Neural crest cell (in vitro differentiated cells): ENCODE data around the gene LIPC. TPM values are rescaled to one million over a fixed set of nuclear protein-coding genes. Genes with fewer than 3 reads are reported as not detected.

Source experiments
- DNase-seq: peaks from one replicate; pipeline ENCODE4 v3.0.0; 2021; ENCODE audit warnings: low read depth, mixed read lengths, low spot score
- H3K27ac Mint-ChIP-seq: one replicate; pipeline ENCODE4 v1.8.0; 2021; ENCODE audit warnings: mild to moderate bottlenecking, mixed read lengths; ENCODE audit not compliant: unreplicated experiment
- H3K27me3 Mint-ChIP-seq: 2 replicates; pipeline ENCODE4 v1.8.0; 2021; ENCODE audit warnings: low read depth, mild to moderate bottlenecking, mixed read lengths
- H3K36me3 Mint-ChIP-seq: 2 replicates; pipeline ENCODE4 v1.8.0; 2021; ENCODE audit warnings: low read depth, mild to moderate bottlenecking, mixed read lengths
- H3K4me1 Mint-ChIP-seq: 2 replicates; pipeline ENCODE4 v1.8.0; 2021; ENCODE audit warnings: mixed read lengths
- H3K4me3 Mint-ChIP-seq: one replicate; pipeline ENCODE4 v1.8.0; 2021; ENCODE audit warnings: mild to moderate bottlenecking, mixed read lengths
- H3K9me3 Mint-ChIP-seq: 2 replicates; pipeline ENCODE4 v1.8.0; 2021; ENCODE audit warnings: mixed read lengths
- CTCF ChIP-seq: fragments of 200-600 bp; sonication (generic); conservative IDR thresholded peaks from 2 replicates; pipeline ENCODE4 v1.5.0; 2021; ENCODE audit warnings: antibody characterized with exemption, mild to moderate bottlenecking
- total RNA-seq: library from RNA; stranded (reverse); gene quantifications from 2 replicates; pipeline ENCODE4 v1.2.1, GENCODE V29; 2021

LIPC gene
- total RNA-seq, 1 donor from 2014 or later = not detected

- Mint-ChIP-seq H3K4me1 (peaks cover 9% of the 10 kb centered on the region), H3K9me3 (no peaks in the 10 kb centered on the region), H3K36me3 (no peaks in the 10 kb centered on the region), H3K27ac (no peak overlapping the region), H3K27me3 (no peaks in the 10 kb centered on the region), H3K4me3 (no peak overlapping the region)
- no peak for DNase-seq
- no peak for TF ChIP-seq CTCF
Measured at GRCh38 chr15:58546635-58547627, 115.1 kb downstream of the LIPC start.

GRCh38 chr15:58547628-58548307 lies 116.0 kb downstream of the LIPC start:
- Mint-ChIP-seq H3K36me3 (no peaks in the 10 kb centered on the region), H3K4me3 (no peak overlapping the region), H3K27ac (no peak overlapping the region)

GRCh38 chr15:58548308-58549012 lies 116.7 kb downstream of the LIPC start:
- no peak overlapping the region for H3K4me3 Mint-ChIP-seq
- no peak for TF ChIP-seq CTCF
- H3K4me1 Mint-ChIP-seq = peaks cover 18% of the 10 kb centered on the region
- H3K27me3 Mint-ChIP-seq = no peaks in the 10 kb centered on the region
- H3K36me3 Mint-ChIP-seq = no peaks in the 10 kb centered on the region
- DNase-seq = no peak
- no peaks in the 10 kb centered on the region for H3K9me3 Mint-ChIP-seq
- H3K27ac Mint-ChIP-seq = no peak overlapping the region

More at GRCh38 chr15:58547628-58548307, 116.0 kb downstream of the LIPC start:
- H3K9me3 Mint-ChIP-seq = no peaks in the 10 kb centered on the region
- H3K4me1 Mint-ChIP-seq = peaks cover 14% of the 10 kb centered on the region
- no peak for TF ChIP-seq CTCF
- H3K27me3 Mint-ChIP-seq = no peaks in the 10 kb centered on the region
- no peak for DNase-seq

GRCh38 chr15:58549013-58549784 lies 117.4 kb downstream of the LIPC start:
- no peak for DNase-seq
- Mint-ChIP-seq H3K9me3 (no peaks in the 10 kb centered on the region), H3K27ac (no peak overlapping the region), H3K4me1 (peaks cover 22% of the 10 kb centered on the region), H3K36me3 (no peaks in the 10 kb centered on the region), H3K27me3 (no peaks in the 10 kb centered on the region), H3K4me3 (no peak overlapping the region)
- no peak for TF ChIP-seq CTCF

GRCh38 chr15:58549785-58550074 lies 117.9 kb downstream of the LIPC start:
- H3K4me1 Mint-ChIP-seq = peaks cover 22% of the 10 kb centered on the region
- no peak overlapping the region for H3K27ac Mint-ChIP-seq
- no peaks in the 10 kb centered on the region for H3K9me3 Mint-ChIP-seq
- H3K36me3 Mint-ChIP-seq = no peaks in the 10 kb centered on the region
- no peak overlapping the region for H3K4me3 Mint-ChIP-seq
- no peak for TF ChIP-seq CTCF
- DNase-seq = no peak
- H3K27me3 Mint-ChIP-seq = no peaks in the 10 kb centered on the region
